CD14-positive monocyte (primary cell): ENCODE measurements around the gene GABRG3. TPM values are rescaled to one million over a fixed set of nuclear protein-coding genes. Genes with fewer than 3 reads are reported as not detected.

Experiments
- DNase-seq, 3 donors: peaks; one replicate each; pipeline ENCODE4 v3.0.0-alpha.2; 2011 to 2022
- H2AFZ ChIP-seq: 2 replicates; pipeline ENCODE4 v1.6.0; 2012; ENCODE audit warnings: mild to moderate bottlenecking, low read depth, low read length, inconsistent platforms; ENCODE audit not compliant: insufficient read depth, poor library complexity, severe bottlenecking
- H3K27ac ChIP-seq, 2 donors: 1 replicate in 1 of 2; 2 replicates in 1 of 2; pipeline ENCODE4 v1.5.1; 2012 to 2013; ENCODE audit warnings: low read length in 2 of 2, control low read depth in 1 of 2, inconsistent platforms in 1 of 2, low read depth in 1 of 2, mild to moderate bottlenecking in 1 of 2
- H3K27me3 ChIP-seq, 2 donors: one replicate each; pipeline versions ENCODE4 v1.6.0 to v1.6.1; 2011 to 2013; ENCODE audit warnings: low read length in 2 of 2; ENCODE audit not compliant: control insufficient read depth in 2 of 2, insufficient read depth in 2 of 2
- H3K36me3 ChIP-seq, 2 donors: replicated peaks in 1 of 2; 1 replicate in 1 of 2; 2 replicates in 1 of 2; pipeline versions ENCODE4 v1.5.1 to v1.6.1; 2012 to 2013; ENCODE audit warnings: low read length in 2 of 2, control low read depth in 1 of 2, inconsistent platforms in 1 of 2, mild to moderate bottlenecking in 1 of 2; ENCODE audit not compliant: insufficient read depth in 2 of 2, control insufficient read depth in 1 of 2
- H3K4me1 ChIP-seq, 2 donors: 1 replicate in 1 of 2; 2 replicates in 1 of 2; pipeline versions ENCODE4 v1.5.1 to v1.6.1; 2012 to 2013; ENCODE audit warnings: low read length in 2 of 2, control low read depth in 1 of 2, inconsistent platforms in 1 of 2, mild to moderate bottlenecking in 1 of 2, moderate library complexity in 1 of 2; ENCODE audit not compliant: insufficient read depth in 2 of 2, control insufficient read depth in 1 of 2
- H3K4me2 ChIP-seq: replicated peaks from 2 replicates; pipeline ENCODE3; 2012; ENCODE audit warnings: low read length, moderate library complexity, mild to moderate bottlenecking; ENCODE audit not compliant: poor library complexity, severe bottlenecking; ENCODE audit errors: extremely low read depth
- H3K4me3 ChIP-seq, 3 experiments: fragments of 200-600 bp in 1 of 3; sonication (generic) in 1 of 3; replicated peaks in 1 of 3; 1 replicate in 2 of 3; 2 replicates in 1 of 3; pipeline ENCODE4 v1.5.1; 2011 to 2013; ENCODE audit warnings: low read length in 3 of 3, mild to moderate bottlenecking in 3 of 3, control low read depth in 2 of 3, low read depth in 2 of 3, inconsistent platforms in 1 of 3, moderate library complexity in 1 of 3
- H3K79me2 ChIP-seq: 2 replicates; pipeline ENCODE4 v1.6.0; 2012; ENCODE audit warnings: mild to moderate bottlenecking, control low read depth, inconsistent platforms, low read length, moderate library complexity; ENCODE audit not compliant: insufficient read depth
- H3K9ac ChIP-seq: 2 replicates; pipeline ENCODE4 v1.6.0; 2017; ENCODE audit warnings: low read length, mild to moderate bottlenecking; ENCODE audit not compliant: insufficient read depth, poor library complexity, severe bottlenecking
- H3K9me3 ChIP-seq, 2 donors: replicated peaks in 1 of 2; 1 replicate in 1 of 2; 2 replicates in 1 of 2; pipeline versions ENCODE4 v1.5.1 to v1.6.1; 2012 to 2013; ENCODE audit warnings: low read length in 2 of 2, control low read depth in 1 of 2; ENCODE audit not compliant: control insufficient read depth in 1 of 2, insufficient read depth in 1 of 2
- H4K20me1 ChIP-seq: 2 replicates; pipeline ENCODE4 v1.6.0; 2012; ENCODE audit warnings: mild to moderate bottlenecking, low read length, control low read depth, moderate library complexity; ENCODE audit not compliant: insufficient read depth
- H3K27ac Mint-ChIP-seq, 7 donors: one replicate each; pipeline ENCODE4 v1.8.0; 2020; ENCODE audit warnings: mild to moderate bottlenecking in 7 of 7, mixed read lengths in 7 of 7, moderate library complexity in 6 of 7, inconsistent platforms in 2 of 7
- H3K27me3 Mint-ChIP-seq, 3 donors: one replicate each; pipeline ENCODE4 v1.8.0; 2021 to 2022; ENCODE audit warnings: low read depth in 3 of 3, mild to moderate bottlenecking in 3 of 3, mixed read lengths in 3 of 3, moderate library complexity in 3 of 3, inconsistent platforms in 1 of 3
- H3K36me3 Mint-ChIP-seq, 2 donors: one replicate each; pipeline ENCODE4 v1.8.0; 2020; ENCODE audit warnings: mixed read lengths in 2 of 2, inconsistent platforms in 1 of 2, mild to moderate bottlenecking in 1 of 2
- H3K4me1 Mint-ChIP-seq: one replicate; pipeline ENCODE4 v1.8.0; 2020; ENCODE audit warnings: mild to moderate bottlenecking, mixed read lengths
- H3K4me3 Mint-ChIP-seq, 2 donors: one replicate each; pipeline ENCODE4 v1.8.0; 2020; ENCODE audit warnings: mild to moderate bottlenecking in 2 of 2, mixed read lengths in 2 of 2, moderate library complexity in 1 of 2
- H3K9me3 Mint-ChIP-seq, 7 donors: one replicate each; pipeline ENCODE4 v1.8.0; 2020 to 2022; ENCODE audit warnings: mixed read lengths in 7 of 7, mild to moderate bottlenecking in 6 of 7, moderate library complexity in 6 of 7, inconsistent platforms in 2 of 7
- WGBS: methylation state at CpG from one replicate; pipeline ENCODE4 v1.1.5; 2013; ENCODE audit warnings: missing lambda C conversion rate; ENCODE audit not compliant: insufficient coverage; 5-methylcytosine and 5-hydroxymethylcytosine counted together
- intact Hi-C, 2 donors: fragments of 100-400 bp; cut with micrococcal nuclease; formaldehyde crosslinking; loops; one replicate each; pipeline versions ENCODE4 v1.15.0 to v1.15.1; 2023
- polyA plus RNA-seq, 3 donors: library from polyadenylated mRNA; depleted of rRNA in 1 of 3; unstranded in 2 of 3; stranded (reverse) in 1 of 3; fragments of 300-500 nt in 2 of 3; fragments of >200 nt in 1 of 3; fragmentation: Illumina TruSeq in 2 of 3; gene quantifications; 1 replicate in 2 of 3; 2 replicates in 1 of 3; pipeline ENCODE4 v1.2.3, GENCODE V29; 2012 to 2021
- TF ChIP-seq, protein P1 (sequence below): fragments of 200-600 bp; IDR thresholded peaks from one replicate; pipeline ENCODE4 v1.8.0; 2022; ENCODE audit warnings: antibody characterized with exemption, mild to moderate bottlenecking

The GABRG3 gene
- polyA plus RNA-seq, 3 donors, result not detected

DNA sequence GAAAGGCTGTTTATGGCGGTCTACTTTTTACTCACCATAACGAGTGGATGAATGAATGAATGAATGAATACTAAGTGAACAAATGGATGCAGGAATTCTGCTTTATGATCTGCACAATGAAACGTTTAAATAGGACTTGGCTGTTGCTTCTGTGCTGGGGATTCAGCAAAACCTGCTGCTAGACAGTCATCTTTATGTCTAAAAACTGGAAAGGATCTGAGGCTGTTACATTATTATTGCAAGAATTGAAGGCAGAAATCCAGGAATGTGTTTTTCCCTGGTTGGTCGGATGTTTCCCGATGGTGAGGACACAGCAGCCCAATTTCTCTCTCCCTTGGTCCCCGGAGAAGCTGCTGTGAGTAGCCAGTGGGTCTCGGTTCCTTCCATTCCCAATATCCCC lies 94.2 kb downstream of the GABRG3 start:
- H3K4me1 ChIP-seq, result no peaks in the 10 kb centered on the region
- Mint-ChIP-seq H3K4me3 (no peak overlapping the region), H3K27ac (no peak overlapping the region), H3K27me3 (peaks cover 0 to 3% (median 0%) of the 10 kb centered on the region in 3 donors), H3K4me1 (no peaks in the 10 kb centered on the region), H3K9me3 (peaks cover 0 to 24% (median 7%) of the 10 kb centered on the region in 7 donors), H3K36me3 (no peaks in the 10 kb centered on the region)
- H3K4me3 ChIP-seq, result no peak overlapping the region
- H4K20me1 ChIP-seq, result no peaks in the 10 kb centered on the region
- peaks cover 19% of the 10 kb centered on the region in 2 donors for H3K9me3 ChIP-seq
- H2AFZ ChIP-seq, result no peak overlapping the region
- H3K4me2 ChIP-seq, result no peak overlapping the region
- H3K79me2 ChIP-seq, result no peaks in the 10 kb centered on the region
- no peaks in the 10 kb centered on the region for H3K36me3 ChIP-seq
- H3K9ac ChIP-seq, result no peak overlapping the region
- no peak overlapping the region for H3K27ac ChIP-seq
- no peaks in the 10 kb centered on the region for H3K27me3 ChIP-seq
- TF ChIP-seq, protein P1, sequence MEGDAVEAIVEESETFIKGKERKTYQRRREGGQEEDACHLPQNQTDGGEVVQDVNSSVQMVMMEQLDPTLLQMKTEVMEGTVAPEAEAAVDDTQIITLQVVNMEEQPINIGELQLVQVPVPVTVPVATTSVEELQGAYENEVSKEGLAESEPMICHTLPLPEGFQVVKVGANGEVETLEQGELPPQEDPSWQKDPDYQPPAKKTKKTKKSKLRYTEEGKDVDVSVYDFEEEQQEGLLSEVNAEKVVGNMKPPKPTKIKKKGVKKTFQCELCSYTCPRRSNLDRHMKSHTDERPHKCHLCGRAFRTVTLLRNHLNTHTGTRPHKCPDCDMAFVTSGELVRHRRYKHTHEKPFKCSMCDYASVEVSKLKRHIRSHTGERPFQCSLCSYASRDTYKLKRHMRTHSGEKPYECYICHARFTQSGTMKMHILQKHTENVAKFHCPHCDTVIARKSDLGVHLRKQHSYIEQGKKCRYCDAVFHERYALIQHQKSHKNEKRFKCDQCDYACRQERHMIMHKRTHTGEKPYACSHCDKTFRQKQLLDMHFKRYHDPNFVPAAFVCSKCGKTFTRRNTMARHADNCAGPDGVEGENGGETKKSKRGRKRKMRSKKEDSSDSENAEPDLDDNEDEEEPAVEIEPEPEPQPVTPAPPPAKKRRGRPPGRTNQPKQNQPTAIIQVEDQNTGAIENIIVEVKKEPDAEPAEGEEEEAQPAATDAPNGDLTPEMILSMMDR, result no peak
- WGBS, result 67% methylated on average over 1 of the region's 7 CpGs
- no peak for DNase-seq
- intact Hi-C loops, result no loop called here

GRCh38 chr15:27065785-27066184 lies 94.8 kb downstream of the GABRG3 start:
- Mint-ChIP-seq H3K4me3 (no peak overlapping the region), H3K27ac (no peak overlapping the region), H3K9me3 (peaks cover 0 to 25% (median 7%) of the 10 kb centered on the region in 7 donors), H3K27me3 (peaks cover 0 to 3% (median 0%) of the 10 kb centered on the region in 3 donors), H3K36me3 (no peaks in the 10 kb centered on the region), H3K4me1 (no peaks in the 10 kb centered on the region)
- H3K9me3 ChIP-seq, result peaks cover 19 to 21% of the 10 kb centered on the region in 2 donors
- H3K27ac ChIP-seq, result no peak overlapping the region
- TF ChIP-seq, protein P1, result no peak
- no peak overlapping the region for H3K9ac ChIP-seq
- no peaks in the 10 kb centered on the region for H3K4me1 ChIP-seq
- H3K79me2 ChIP-seq, result no peaks in the 10 kb centered on the region
- H4K20me1 ChIP-seq, result no peaks in the 10 kb centered on the region
- H3K4me3 ChIP-seq, result no peak overlapping the region
- intact Hi-C loops, result no loop called here
- no peak overlapping the region for H3K4me2 ChIP-seq
- no peak for DNase-seq
- no CpG with 5 or more reads among the region's 4 CpGs for WGBS
- no peaks in the 10 kb centered on the region for H3K27me3 ChIP-seq
- H2AFZ ChIP-seq, result no peak overlapping the region
- H3K36me3 ChIP-seq, result no peaks in the 10 kb centered on the region
